HG02571 (cell line): ENCODE data around the gene SLC7A6.
"Not testable (repeated sequence)": the region's sequence is repeated elsewhere in the genome, so short reads cannot be mapped to it uniquely, and the experiment has no call there.

ENCODE experiments used
- ATAC-seq: cut with Tn5 transposase; IDR thresholded peaks from one replicate; pipeline ENCODE4 v1.9.1; 2021; ENCODE audit warnings: mild to moderate bottlenecking, moderate library complexity; ENCODE audit not compliant: unreplicated experiment

The SLC7A6 gene

DNA sequence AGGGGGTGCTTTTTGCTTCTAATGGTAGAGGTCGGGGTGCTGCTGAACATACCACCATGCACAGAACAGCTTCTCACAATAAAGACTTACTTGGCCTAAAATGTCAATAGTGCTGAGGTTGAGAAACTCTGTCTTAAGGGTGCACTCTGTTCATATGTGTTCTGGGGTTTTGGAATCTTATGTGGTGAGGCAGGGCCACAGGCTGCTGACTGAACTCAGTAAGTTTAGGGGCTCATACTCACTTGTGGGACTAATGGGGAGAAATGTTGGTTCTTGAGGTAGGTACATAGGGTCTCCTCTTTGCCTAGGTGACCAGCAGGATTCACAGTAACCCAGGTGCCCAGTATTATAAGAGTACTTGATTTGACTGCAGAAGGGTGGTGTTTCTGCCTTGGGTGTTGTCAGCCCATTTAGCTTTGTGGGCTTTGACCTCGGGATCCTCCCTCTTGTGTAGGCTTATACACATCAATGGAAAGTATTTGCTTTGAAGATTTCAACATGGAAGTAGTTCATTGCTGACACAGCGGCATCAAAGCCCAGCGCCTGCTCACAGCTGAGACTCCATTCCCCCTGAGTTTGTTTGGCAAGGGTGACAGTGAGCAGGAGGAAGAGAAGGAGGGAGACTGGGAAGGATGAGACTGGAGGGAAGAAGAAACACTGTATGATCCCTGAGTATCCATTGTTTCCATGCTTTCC, 17.2 kb downstream of the SLC7A6 start:
- no peak for ATAC-seq

DNA sequence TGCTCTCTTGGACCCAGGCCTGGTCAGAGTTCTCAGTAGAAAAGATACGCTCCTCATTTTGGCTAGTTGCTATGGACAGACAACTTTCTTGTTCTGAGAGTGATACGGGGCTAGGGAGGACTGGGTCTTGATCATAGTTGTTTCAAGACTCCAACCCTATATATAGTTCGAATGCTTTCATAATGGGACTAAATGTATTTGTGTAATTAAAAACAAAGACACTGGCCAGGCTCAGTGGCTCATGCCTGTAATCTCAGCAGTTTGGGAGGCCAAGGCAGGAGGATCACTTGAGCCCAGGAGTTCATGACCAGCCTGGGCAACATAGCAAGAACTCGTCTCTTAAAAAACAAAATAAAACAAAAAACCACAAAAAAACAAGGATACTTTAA, 17.7 kb downstream of the SLC7A6 start:
- ATAC-seq = no peak

GRCh38 chr16:68283346-68283745, 19.0 kb downstream of the SLC7A6 start:
- ATAC-seq = no peak

GRCh38 chr16:68283801-68284598, 19.7 kb downstream of the SLC7A6 start:
- no peak for ATAC-seq

- peak; percentile 59 for ATAC-seq
These were observed 20.5 kb downstream of the SLC7A6 start for GRCh38 chr16:68284847-68285246.

DNA sequence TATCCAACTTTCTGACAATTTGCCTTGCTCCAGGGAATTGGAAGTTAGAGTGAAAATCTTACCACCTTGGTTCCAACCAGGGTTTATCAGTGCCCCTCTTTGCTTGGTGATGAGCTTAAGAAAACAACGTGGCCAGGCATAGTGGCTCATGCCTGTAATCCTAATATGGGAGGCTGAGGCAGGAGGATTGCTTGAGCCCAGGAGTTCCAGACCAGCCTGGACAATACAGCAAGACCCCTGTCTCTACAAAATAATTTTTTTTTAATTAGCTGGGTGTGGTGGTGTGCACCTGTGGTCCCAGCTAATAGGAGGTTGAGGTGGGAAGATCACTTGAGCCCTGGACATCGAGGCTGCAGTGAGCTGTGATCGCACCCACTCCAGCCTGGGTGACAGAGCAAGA, 21.4 kb downstream of the SLC7A6 start:
- ATAC-seq = no peak

GRCh38 chr16:68286153-68287074, 22.1 kb downstream of the SLC7A6 start:
- ATAC-seq = no peak

- ATAC-seq = no peak
These were observed 23.2 kb downstream of the SLC7A6 start for GRCh38 chr16:68287276-68288251.

GRCh38 chr16:68288252-68288650, 23.9 kb downstream of the SLC7A6 start:
- no peak for ATAC-seq

DNA sequence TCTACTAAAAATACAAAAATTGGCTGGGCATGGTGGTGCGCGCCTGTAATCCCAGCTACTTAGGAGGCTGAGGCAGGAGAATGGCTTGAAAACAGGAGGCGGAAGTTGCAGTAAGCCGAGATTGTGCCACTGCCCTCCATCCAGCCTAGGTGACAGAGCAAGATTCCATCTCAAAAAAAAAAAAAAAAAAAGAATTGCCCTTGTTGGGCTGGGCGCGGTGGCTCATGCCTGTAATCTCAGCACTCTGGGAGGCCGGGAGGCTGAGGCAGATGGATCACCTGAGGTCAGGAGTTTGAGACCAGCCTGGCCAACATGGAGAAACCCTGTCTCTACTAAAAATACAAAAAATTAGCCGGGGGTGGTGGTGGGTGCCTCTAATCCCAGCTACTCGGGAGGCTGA, 24.5 kb downstream of the SLC7A6 start:
- not testable (repeated sequence) for ATAC-seq

- no peak for ATAC-seq
These were observed 24.9 kb downstream of the SLC7A6 start for GRCh38 chr16:68289202-68289601.

GRCh38 chr16:68289621-68290329, 25.4 kb downstream of the SLC7A6 start:
- ATAC-seq = peak; percentile 68

- ATAC-seq = no peak
These were observed 26.1 kb downstream of the SLC7A6 start for GRCh38 chr16:68290450-68290849.

DNA sequence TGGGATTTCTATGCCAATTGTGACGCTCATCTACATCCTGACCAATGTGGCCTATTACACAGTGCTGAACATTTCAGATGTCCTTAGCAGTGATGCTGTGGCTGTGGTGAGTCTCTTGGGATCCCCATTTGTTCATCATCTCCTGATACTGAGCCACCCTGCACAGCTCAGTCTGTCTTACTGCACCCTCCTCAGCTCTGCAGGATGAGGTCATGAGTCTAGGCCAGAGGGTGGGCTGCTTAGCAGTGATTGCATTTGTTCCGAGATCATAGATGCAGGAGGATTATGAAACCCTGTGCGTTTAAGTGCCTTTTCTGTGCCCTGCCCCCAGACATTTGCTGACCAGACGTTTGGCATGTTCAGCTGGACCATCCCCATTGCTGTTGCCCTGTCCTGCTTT, 26.9 kb downstream of the SLC7A6 start:
- ATAC-seq = no peak

- no peak for ATAC-seq
These were observed 28.1 kb downstream of the SLC7A6 start for GRCh38 chr16:68292425-68292824.

GRCh38 chr16:68296291-68296690, 32.0 kb downstream of the SLC7A6 start:
- ATAC-seq = no peak

DNA sequence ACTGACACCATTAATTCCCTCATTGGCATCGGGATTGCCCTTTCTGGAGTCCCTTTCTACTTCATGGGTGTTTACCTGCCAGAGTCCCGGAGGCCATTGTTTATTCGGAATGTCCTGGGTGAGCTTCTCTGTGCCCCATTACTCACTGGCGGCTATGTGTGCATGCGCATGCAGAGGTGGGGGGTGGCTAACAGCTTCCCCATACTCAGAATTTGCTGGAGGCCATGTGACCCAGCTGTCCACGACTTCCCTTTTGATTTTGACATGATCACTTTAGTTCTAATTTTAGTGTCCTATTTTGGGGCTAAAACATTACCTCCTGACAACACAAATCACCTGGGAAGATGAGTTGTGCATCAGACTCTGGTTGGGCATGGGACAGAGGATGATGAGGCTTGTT, 32.4 kb downstream of the SLC7A6 start:
- ATAC-seq = no peak

DNA sequence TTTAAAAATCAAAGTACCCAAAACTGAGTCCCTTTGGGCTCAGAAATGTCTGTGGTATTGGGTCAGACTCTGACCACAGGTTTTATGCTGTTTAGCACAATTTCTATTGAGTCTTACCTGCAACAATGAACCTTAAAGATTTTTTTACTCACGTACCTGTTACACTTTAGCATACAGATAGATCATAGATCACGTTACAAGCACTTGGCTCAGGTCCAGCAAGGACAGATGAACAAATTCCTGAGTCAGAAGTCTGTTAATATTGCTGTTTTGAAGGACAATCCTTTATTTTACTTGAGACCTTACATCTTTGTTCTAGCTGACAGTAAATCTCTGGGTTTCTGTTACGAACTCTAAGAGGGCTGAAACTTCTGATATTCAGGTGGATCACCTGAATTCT, 33.6 kb downstream of the SLC7A6 start:
- no peak for ATAC-seq

- no peak for ATAC-seq
These were observed 34.0 kb downstream of the SLC7A6 start for GRCh38 chr16:68298312-68298711.
